Measurements from ENCODE around the gene CLIC4. TPM values are rescaled to one million over a fixed set of nuclear protein-coding genes. Genes with fewer than 3 reads are reported as not detected.
A peak's percentile ranks its signal among the peaks of the same experiment; 100 is the strongest.

CLIC4 gene
- total and polyA plus RNA-seq, 2 of the 8 experiments (the other 6 are each of a cell fraction or from before 2014, with no cell fraction given): 77.5 to 293 TPM

GRCh38 chr1:24749886-24750285, 4.6 kb downstream of the CLIC4 start:
- Histone ChIP-seq H2AFZ (ENCODE audit: low read length) (no peak overlapping the region), H3K36me3 (ENCODE audit: control insufficient read depth in 2 of 4, insufficient read depth in 4 of 4, low read length in 3 of 4) (peaks cover 0 to 7% (median 0%) of the 10 kb centered on the region in 4 experiments; a peak in 2 of 8 replicates), H2BK5ac (ENCODE audit: low read depth, low read length) (no peak overlapping the region), H3K4me3 (ENCODE audit: extremely low read depth in 1 of 4, insufficient read depth in 2 of 4, low read depth in 3 of 4, low read length in 4 of 4) (no peak overlapping the region), H3K79me2 (ENCODE audit: control insufficient read depth in 1 of 2, insufficient read depth in 2 of 2, low read length in 2 of 2) (peaks cover 65 to 96% of the 10 kb centered on the region in 2 experiments), H3K18ac (ENCODE audit: extremely low read depth, low read length) (no peak overlapping the region), H3K23ac (ENCODE audit: insufficient read length) (no peak overlapping the region), H3K56ac (replicated peaks; ENCODE audit: insufficient read length, low read depth, low read length) (no peak overlapping the region), H3K4me1 (replicated peaks in 1 of 4; ENCODE audit: control insufficient read depth in 3 of 4, insufficient read depth in 4 of 4, low read length in 3 of 4) (peaks cover 0 to 7% (median 3%) of the 10 kb centered on the region in 4 experiments; a peak in 2 of 7 replicates), H4K5ac (ENCODE audit: insufficient read length, low read depth, low read length) (no peak overlapping the region), H3K9ac (replicated peaks in 1 of 4; ENCODE audit: extremely low read depth in 1 of 4, low read depth in 3 of 4, low read length in 3 of 4) (no peak overlapping the region), H3K14ac (ENCODE audit: insufficient read length) (no peak overlapping the region), H2BK12ac (ENCODE audit: low read depth, low read length) (no peak overlapping the region), H4K8ac (ENCODE audit: extremely low read depth, insufficient read depth, low read length) (no peak overlapping the region), H3K4me2 (ENCODE audit: insufficient read depth in 1 of 2, low read depth in 2 of 2, low read length in 2 of 2) (peak overlapping the region; percentile 32 to 77; a peak in 2 of 4 replicates), H3K9me3 (ENCODE audit: insufficient read depth in 2 of 2, low read depth in 1 of 2, low read length in 1 of 2) (no peaks in the 10 kb centered on the region), H3K23me2 (ENCODE audit: low read depth, low read length) (peaks cover 2% of the 10 kb centered on the region; the same call in 1 of the 2 replicates), H4K91ac (replicated peaks; ENCODE audit: insufficient read length, low read length) (no peak overlapping the region), H3K27me3 (replicated peaks in 1 of 4; ENCODE audit: control insufficient read depth in 3 of 4, extremely low read depth in 1 of 4, insufficient read depth in 3 of 4, low read length in 3 of 4) (no peaks in the 10 kb centered on the region), H3K79me1 (ENCODE audit: low read depth, low read length) (no peaks in the 10 kb centered on the region; the same call in none of the 2 replicates), H2BK15ac (ENCODE audit: low read length) (no peak overlapping the region), H2BK120ac (replicated peaks; ENCODE audit: low read depth, low read length) (no peak overlapping the region), H3K27ac (ENCODE audit: low read depth, low read length) (no peak overlapping the region), H3K4ac (replicated peaks; ENCODE audit: insufficient read length, low read depth, low read length) (no peak overlapping the region), H2AK5ac (ENCODE audit: low read depth, low read length) (no peak overlapping the region), H4K20me1 (replicated peaks in 1 of 2; ENCODE audit: control insufficient read depth in 1 of 2, insufficient read depth in 2 of 2, low read length in 2 of 2) (peaks cover 25 to 28% of the 10 kb centered on the region in 2 experiments), H2BK20ac (ENCODE audit: low read length) (no peak overlapping the region)
- no peak for FAIRE-seq
- POLR2A ChIA-PET (ENCODE audit: partially characterized antibody): interaction anchor here (0.7 to 1.4 kb wide), 7 partner anchors 10 to 482 kb away, joined by 3 to 5 read pairs (median 3); partner anchors contain the start of gene SYF2
- CTCF ChIA-PET (ENCODE audit: partially characterized antibody): interaction anchor here (1.2 to 1.6 kb wide), 4 partner anchors 24 to 86 kb away, joined by 4 read pairs; no protein-coding TSS in a partner anchor
- TF ChIP-seq ZNF274 (IDR thresholded peaks at IDR 0.05; ENCODE audit: borderline replicate concordance, extremely low read depth, low read length): no peak
- no peak for TF ChIP-seq SIX5 (IDR thresholded peaks at IDR 0.05; ENCODE audit: low read depth, low read length)
- TF ChIP-seq USF2 (IDR thresholded peaks at IDR 0.05; ENCODE audit: low read length): no peak
- no peak for TF ChIP-seq TAF1 (IDR thresholded peaks at IDR 0.05; ENCODE audit: low read depth, low read length)
- TF ChIP-seq CBX8 (IDR thresholded peaks at IDR 0.05; ENCODE audit: borderline replicate concordance, low read depth, low read length): no peak
- no peak for TF ChIP-seq KDM5A (IDR thresholded peaks at IDR 0.05; ENCODE audit: low read length)
- TF ChIP-seq YY1 (IDR thresholded peaks at IDR 0.05; ENCODE audit: low read depth, low read length): no peak
- no peak for TF ChIP-seq CTBP2 (IDR thresholded peaks at IDR 0.05; ENCODE audit: borderline replicate concordance, insufficient read depth, insufficient read length, low read length)
- no peak for TF ChIP-seq BACH1 (IDR thresholded peaks at IDR 0.05; ENCODE audit: low read length)
- no peak for TF ChIP-seq RXRA (IDR thresholded peaks at IDR 0.05; ENCODE audit: insufficient read depth, low read depth, low read length)
- no peak for TF ChIP-seq JUN (IDR thresholded peaks at IDR 0.05; ENCODE audit: low read depth, low read length)
- TF ChIP-seq NANOG (IDR thresholded peaks at IDR 0.05; ENCODE audit: insufficient read depth, low read depth, low read length, poor library complexity, severe bottlenecking): no peak
- TF ChIP-seq HDAC6 (IDR thresholded peaks at IDR 0.05; ENCODE audit: low read depth, low read length): no peak
- no peak for DNase-seq (ENCODE audit: low read depth in 1 of 2, low spot score in 2 of 2)
- 91% methylated on average over 8 of the region's 8 CpGs; no CpG with 5 or more reads in 1 of the 2 experiments for WGBS, 2 experiments (ENCODE audit: extremely low coverage in 1 of 2, insufficient coverage in 1 of 2, insufficient read length in 1 of 2, insufficient replicate concordance in 2 of 2, low coverage in 1 of 2, low lambda C conversion rate in 2 of 2, missing lambda C conversion rate in 1 of 2)
